GM11168 (cell line): ENCODE results near the gene ELOVL7.
"Not testable (repeated sequence)": the region's sequence is repeated elsewhere in the genome, so short reads cannot be mapped to it uniquely, and the experiment has no call there.

ENCODE experiments used
- in situ Hi-C: fragments of 300-500 bp; cut with MboI; formaldehyde crosslinking; loops from one replicate; pipeline ENCODE4 v1.12.0; 2022; ENCODE audit warnings: low sequenced_read_pairs; ENCODE audit not compliant: unreplicated experiment

The ELOVL7 gene

GRCh38 chr5:60835554-60835953, 8.5 kb downstream of the ELOVL7 start:
- in situ Hi-C loops: no loop called here

DNA sequence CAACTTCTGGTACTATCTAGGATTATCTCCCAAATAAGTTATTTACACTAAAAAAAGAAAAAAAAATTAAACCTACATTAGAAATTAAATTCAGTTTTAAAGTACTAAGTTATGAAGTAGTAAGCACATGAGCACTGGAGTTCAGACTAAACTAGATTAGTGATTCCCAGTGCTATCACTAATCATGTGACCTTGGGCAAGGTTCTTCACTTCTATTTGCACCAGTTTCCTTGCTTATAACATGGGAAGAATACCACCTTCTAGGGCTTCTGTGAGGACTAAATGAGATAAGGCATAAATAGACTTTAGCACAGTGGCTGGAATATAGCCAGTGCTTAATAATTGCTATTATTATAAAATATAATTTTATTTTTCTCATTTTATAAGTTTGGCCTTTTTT, 10.5 kb downstream of the ELOVL7 start:
- in situ Hi-C loops: no loop called here

GRCh38 chr5:60830581-60831127, 13.4 kb downstream of the ELOVL7 start:
- in situ Hi-C loops: no loop called here

- in situ Hi-C loops: no loop called here
Observed at GRCh38 chr5:60829490-60830266, 14.4 kb downstream of the ELOVL7 start.

DNA sequence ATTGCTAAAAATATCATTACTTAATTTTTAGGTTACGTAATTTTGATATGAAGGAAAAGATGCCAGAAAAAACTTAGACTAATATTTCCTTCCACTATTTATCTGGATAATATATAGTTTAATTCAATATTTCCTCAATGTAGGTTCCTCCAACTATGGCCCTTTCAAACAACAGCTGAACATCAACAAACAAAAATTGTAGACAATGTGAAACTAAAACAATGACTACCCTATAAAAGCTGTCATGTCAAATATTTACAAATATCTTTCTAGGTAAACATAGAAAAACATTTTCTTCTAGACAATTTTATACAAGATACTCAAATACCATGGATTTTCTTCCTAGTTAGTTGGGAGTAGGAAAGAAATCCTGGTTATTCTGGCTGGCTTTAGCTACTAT, 16.9 kb downstream of the ELOVL7 start:
- in situ Hi-C loops: no loop called here

DNA sequence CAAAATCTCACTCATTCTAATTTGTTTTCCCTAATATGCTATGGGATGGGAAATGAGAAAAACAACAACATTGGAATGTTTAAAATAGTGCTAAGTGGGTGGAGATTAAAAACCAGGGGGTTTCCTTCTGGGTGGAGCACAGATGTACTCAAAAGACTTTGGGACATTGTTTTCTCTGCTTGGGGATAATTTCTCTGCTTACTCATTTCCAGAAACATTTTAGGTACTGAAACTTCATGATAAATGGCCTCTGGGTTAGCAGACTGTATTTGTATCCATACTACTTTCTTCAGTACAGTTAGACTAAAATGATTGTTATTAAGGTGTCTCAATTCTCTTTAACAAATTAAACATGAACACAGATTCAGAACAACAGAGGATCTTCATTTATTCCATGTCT, 17.4 kb downstream of the ELOVL7 start:
- in situ Hi-C loops: no loop called here

DNA sequence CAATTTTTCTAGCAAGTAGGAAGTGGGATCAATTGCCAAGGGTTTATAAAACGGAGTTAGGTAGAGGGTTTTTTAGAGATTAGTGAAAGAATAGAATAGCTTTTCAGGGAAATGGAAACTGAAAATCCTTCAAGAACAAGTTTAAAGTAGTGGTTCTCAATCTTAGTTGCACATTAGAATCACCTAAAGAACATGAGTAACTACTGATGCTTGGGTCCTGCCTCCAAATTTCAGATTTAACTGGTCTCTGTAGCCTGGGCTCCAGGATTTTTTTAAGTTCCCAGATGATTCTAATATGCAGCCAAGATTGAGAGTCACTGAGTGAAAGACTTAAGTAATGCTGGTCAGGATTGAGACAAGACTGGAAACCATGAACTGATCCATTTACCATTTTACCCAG, 20.5 kb downstream of the ELOVL7 start:
- in situ Hi-C loops: no loop called here

GRCh38 chr5:60822285-60822556, 21.8 kb downstream of the ELOVL7 start:
- in situ Hi-C loops: no loop called here

DNA sequence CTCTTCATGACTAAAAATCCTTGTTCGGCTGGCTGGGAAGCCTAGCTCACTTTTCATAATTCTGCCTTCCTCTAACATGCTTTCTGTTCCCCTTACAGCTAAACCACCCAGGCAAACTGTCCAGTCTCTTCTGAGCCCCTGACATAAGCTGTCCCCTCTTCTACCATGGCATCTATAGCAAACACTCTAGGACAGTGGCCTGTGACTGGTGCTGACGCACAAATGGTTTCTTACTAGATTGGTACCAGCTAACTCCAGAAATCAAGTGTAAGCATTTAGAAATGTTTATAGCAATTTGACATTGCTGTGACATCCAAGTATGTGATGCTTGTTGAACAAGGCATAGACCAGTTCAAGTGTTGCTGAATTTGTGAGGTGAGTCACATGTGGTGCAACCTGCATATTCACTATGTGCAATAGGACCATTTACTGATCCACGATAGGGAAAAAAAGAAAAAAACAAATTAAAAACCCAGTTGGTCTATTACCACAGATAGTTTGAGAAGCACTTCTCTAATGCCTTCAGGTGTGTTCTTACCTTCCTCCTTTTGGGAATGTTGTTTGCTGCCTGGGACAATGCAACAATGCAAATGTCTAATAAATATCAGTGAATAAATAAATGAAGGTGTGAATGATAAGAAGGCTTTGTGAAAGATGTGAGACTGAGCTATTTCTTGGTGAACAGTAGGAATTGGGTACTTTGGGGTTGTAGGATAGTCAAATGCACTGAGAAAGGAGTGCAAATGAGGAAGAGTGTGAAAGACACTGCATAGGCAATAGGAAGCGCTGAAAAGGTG, 22.4 kb downstream of the ELOVL7 start:
- in situ Hi-C loops: no loop called here

GRCh38 chr5:60820593-60821487, 23.2 kb downstream of the ELOVL7 start:
- in situ Hi-C loops: no loop called here

GRCh38 chr5:60816138-60816537, 27.9 kb downstream of the ELOVL7 start:
- in situ Hi-C loops: not testable (repeated sequence)

DNA sequence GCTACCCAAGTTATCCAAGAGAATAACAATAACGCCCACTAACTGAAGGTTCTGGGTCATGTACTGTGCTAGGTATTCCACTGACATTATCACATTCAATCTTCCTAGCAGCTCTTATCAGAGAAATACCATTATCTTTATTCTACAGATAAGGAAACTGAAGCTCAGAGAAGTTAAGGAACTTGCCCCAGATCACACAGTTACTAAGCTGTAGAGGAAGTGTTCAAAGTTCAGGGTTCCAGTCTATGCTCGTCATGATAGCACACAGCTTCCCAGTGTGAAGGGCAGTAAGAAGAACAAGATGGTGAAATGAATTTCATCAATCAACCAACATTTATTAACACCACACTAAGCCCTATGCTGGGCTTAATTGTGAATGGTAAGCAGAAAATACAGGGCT, 29.6 kb downstream of the ELOVL7 start:
- in situ Hi-C loops: no loop called here

GRCh38 chr5:60812426-60812825, 31.6 kb downstream of the ELOVL7 start:
- in situ Hi-C loops: no loop called here

DNA sequence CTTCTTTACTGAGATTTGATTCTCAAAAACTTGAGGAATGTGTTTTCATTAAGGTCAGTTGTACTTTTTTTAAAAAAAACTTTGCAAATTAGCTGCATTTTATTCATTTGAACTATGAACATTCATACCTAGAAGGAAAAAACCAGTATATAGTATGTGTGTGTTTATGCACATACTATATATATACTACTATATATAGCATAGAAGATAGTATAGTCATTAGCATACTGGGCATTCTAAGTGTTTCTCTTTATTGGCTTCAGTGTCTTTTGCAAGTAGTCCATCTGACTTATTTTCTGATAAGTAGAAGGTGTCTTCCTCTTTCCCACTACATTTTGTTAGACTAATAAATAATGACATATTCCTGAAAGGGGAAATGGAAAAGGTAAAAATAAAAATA, 33.0 kb downstream of the ELOVL7 start:
- in situ Hi-C loops: no loop called here

DNA sequence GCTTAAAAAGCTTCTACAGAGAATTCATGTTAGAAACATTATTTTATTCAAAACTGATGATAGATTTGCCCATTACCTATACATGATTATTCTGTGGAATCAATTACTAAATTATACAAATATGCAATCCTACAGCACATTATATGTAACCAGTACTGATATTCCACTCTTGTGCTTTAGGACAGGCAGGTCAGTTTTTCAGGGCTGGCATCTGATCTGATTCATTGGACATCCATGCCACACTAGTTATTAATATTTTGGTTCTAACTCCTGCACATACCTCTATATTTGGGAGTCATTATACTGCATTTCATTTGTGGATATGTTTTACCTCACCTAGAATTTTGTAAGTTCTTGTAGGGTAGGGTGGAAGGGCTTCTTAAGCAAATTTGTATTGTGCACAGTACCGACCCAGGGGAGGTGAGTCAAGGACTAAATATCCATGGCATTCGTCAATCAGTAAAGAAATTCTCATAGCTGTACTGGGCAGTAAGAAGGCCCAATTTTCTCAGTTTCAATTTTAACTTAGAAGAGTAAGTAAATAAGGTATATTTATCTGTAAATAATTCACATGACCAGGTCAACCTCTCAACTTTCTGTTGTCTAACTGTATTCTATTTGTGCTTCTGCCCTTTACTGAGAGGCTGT, 33.5 kb downstream of the ELOVL7 start:
- in situ Hi-C loops: no loop called here

DNA sequence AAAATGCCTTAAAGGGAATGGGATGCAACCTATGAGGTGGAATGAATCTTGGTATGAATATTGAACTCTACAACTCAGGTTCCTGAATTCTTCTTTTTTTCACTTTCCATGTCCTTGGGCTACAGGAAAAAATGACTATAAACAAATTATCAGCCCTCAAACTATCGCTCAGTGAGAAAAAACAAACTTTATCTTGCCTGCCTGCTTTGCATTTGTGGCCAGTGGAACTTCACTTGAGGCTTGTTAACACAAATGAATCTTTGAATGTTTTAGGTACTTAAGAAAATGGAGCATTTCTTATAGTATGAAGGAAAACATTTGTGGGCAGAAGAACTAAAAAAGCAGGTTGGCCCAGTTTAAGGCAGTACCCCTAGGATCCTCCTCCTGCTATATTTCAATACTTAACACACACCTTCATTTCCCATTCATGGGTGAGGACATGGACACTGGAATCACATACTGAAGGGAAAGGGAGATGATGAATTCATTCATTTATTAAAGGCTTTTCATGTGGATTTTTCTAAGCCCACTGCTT, 34.1 kb downstream of the ELOVL7 start:
- in situ Hi-C loops: no loop called here

GRCh38 chr5:60806591-60807243, 37.4 kb downstream of the ELOVL7 start:
- in situ Hi-C loops: no loop called here

- in situ Hi-C loops: no loop called here
Observed at GRCh38 chr5:60805463-60805862, 38.6 kb downstream of the ELOVL7 start.

- in situ Hi-C loops: no loop called here
Observed at GRCh38 chr5:60803712-60804111, 40.4 kb downstream of the ELOVL7 start.
